ENCODE data around the gene UPP2. TPM values are rescaled to one million over a fixed set of nuclear protein-coding genes. Genes with fewer than 3 reads are reported as not detected.

UPP2 gene
- total RNA-seq, 1 experiment from 2014 or later, result not detected

DNA sequence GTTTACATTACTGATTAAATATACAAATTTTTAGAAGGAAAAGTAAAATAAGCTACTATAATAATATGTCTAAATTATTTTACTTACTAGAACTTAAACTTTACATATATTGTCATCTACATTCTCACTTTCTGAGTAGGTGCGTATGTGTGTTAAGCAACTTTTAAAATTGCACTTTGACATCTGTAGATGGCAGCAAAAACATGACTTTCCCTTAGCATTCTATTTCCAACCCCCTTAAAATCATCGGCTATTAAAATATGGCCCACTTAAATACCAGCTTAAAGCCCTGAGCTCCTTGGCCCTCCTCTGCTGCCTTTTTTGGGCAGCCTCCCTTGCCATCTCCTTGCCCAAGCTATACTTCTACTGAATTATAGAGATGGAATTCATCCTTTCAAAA lies 78.0 kb downstream of the UPP2 start:
- no peak overlapping the region for H4K5ac ChIP-seq (ENCODE audit: insufficient read length, low read depth, low read length)
- Mint-ChIP-seq H3K4me1 (peaks cover 8% of the 10 kb centered on the region in 2 experiments; a peak in 3 of 4 replicates), H3K36me3 (ENCODE audit: insufficient read depth in 1 of 3, low read depth in 3 of 3) (no peaks in the 10 kb centered on the region), H3K9me3 (no peaks in the 10 kb centered on the region; a peak in 1 of 5 replicates), H3K27me3 (ENCODE audit: low read depth) (no peaks in the 10 kb centered on the region; the same call in 1 of the 2 replicates), H3K27ac (no peak overlapping the region), H3K4me3 (no peak overlapping the region)
- no peak overlapping the region for H3K27ac ChIP-seq (ENCODE audit: insufficient read length, low read depth, low read length)
- no peak overlapping the region for H2BK120ac ChIP-seq (ENCODE audit: low read depth, low read length, poor library complexity, severe bottlenecking)
- H2AK5ac ChIP-seq (ENCODE audit: insufficient read length, low read length), result no peak overlapping the region
- H3K79me1 ChIP-seq (ENCODE audit: insufficient read depth, low read depth, low read length, poor library complexity, severe bottlenecking), result no peaks in the 10 kb centered on the region
- no peak overlapping the region for H3K18ac ChIP-seq (ENCODE audit: insufficient read length, low read depth, low read length)
- no peak overlapping the region for H2BK15ac ChIP-seq (ENCODE audit: low read depth, low read length)
- H3K23ac ChIP-seq (ENCODE audit: insufficient read length, low read depth, low read length), result no peak overlapping the region
- TF ChIP-seq, protein P1, sequence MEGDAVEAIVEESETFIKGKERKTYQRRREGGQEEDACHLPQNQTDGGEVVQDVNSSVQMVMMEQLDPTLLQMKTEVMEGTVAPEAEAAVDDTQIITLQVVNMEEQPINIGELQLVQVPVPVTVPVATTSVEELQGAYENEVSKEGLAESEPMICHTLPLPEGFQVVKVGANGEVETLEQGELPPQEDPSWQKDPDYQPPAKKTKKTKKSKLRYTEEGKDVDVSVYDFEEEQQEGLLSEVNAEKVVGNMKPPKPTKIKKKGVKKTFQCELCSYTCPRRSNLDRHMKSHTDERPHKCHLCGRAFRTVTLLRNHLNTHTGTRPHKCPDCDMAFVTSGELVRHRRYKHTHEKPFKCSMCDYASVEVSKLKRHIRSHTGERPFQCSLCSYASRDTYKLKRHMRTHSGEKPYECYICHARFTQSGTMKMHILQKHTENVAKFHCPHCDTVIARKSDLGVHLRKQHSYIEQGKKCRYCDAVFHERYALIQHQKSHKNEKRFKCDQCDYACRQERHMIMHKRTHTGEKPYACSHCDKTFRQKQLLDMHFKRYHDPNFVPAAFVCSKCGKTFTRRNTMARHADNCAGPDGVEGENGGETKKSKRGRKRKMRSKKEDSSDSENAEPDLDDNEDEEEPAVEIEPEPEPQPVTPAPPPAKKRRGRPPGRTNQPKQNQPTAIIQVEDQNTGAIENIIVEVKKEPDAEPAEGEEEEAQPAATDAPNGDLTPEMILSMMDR (conservative IDR thresholded peaks at IDR 0.05), result peak; percentile 62
- H3K14ac ChIP-seq (ENCODE audit: insufficient read depth, low read length), result no peak overlapping the region
- H3K4ac ChIP-seq (ENCODE audit: low read depth, low read length), result no peak overlapping the region
- H2AFZ ChIP-seq (ENCODE audit: low read length), result no peak overlapping the region
- no peaks in the 10 kb centered on the region for H3K79me2 ChIP-seq (ENCODE audit: insufficient read depth, low read length)
- no peak overlapping the region for H4K91ac ChIP-seq (ENCODE audit: insufficient read length, low read depth, low read length)
- no peaks in the 10 kb centered on the region for H4K20me1 ChIP-seq (ENCODE audit: control insufficient read depth, insufficient read depth, insufficient read length)
- H3K9ac ChIP-seq (ENCODE audit: extremely low read depth, insufficient read length, low read length), result no peak overlapping the region
- H3T11ph ChIP-seq (ENCODE audit: low read length), result no peak overlapping the region
- no peaks in the 10 kb centered on the region for H3K9me3 ChIP-seq (ENCODE audit: control insufficient read depth, low read depth, low read length)
- DNase-seq, result no peak
- no peaks in the 10 kb centered on the region for H3K23me2 ChIP-seq (ENCODE audit: insufficient read length, low read depth, low read length, poor library complexity, severe bottlenecking)
- H3K56ac ChIP-seq (ENCODE audit: insufficient read length, low read depth, low read length), result no peak overlapping the region
- no peak overlapping the region for H2BK12ac ChIP-seq (ENCODE audit: insufficient read length, low read depth, low read length)
- H2BK20ac ChIP-seq (ENCODE audit: low read depth, low read length, poor library complexity, severe bottlenecking), result no peak overlapping the region
- H3K4me2 ChIP-seq (ENCODE audit: insufficient read depth, insufficient read length, low read length), result no peak overlapping the region
- peaks cover 2% of the 10 kb centered on the region; the same call in 1 of the 2 replicates for H3K4me1 ChIP-seq (ENCODE audit: insufficient read depth, low read length)
- no peaks in the 10 kb centered on the region for H3K27me3 ChIP-seq (ENCODE audit: insufficient read depth, low read length)
- no peak overlapping the region for H4K8ac ChIP-seq (replicated peaks; ENCODE audit: insufficient read length, low read depth, low read length)
- no peak overlapping the region for H2BK5ac ChIP-seq (ENCODE audit: insufficient read length, low read length)
- no CpG with 5 or more reads among the region's 2 CpGs for WGBS (ENCODE audit: extremely low coverage, insufficient read length, low lambda C conversion rate)
